GM12873 (cell line): ENCODE results near the gene HOXA10.

Experiments
- CTCF ChIP-seq: IDR thresholded peaks from 2 replicates; pipeline ENCODE4 v1.5.1; 2012; ENCODE audit warnings: low read depth, mild to moderate bottlenecking, moderate library complexity, low read length, control low read depth; ENCODE audit not compliant: insufficient read depth; ENCODE audit errors: missing control alignments

Gene HOXA10

GRCh38 chr7:27177795-27178320 is 3.7 kb upstream of the HOXA10 start:
- TF ChIP-seq CTCF = no peak

- no peak for TF ChIP-seq CTCF
Measured at GRCh38 chr7:27176962-27177794, 3.1 kb upstream of the HOXA10 start.

GRCh38 chr7:27176524-27176845 is 2.4 kb upstream of the HOXA10 start:
- TF ChIP-seq CTCF = no peak

- no peak for TF ChIP-seq CTCF
Measured at GRCh38 chr7:27175626-27176523, 1.8 kb upstream of the HOXA10 start.

- no peak for TF ChIP-seq CTCF
Measured at GRCh38 chr7:27174874-27175625, 930 bp upstream of the HOXA10 start.

GRCh38 chr7:27173511-27173955 is 587 bp downstream of the HOXA10 start:
- no peak for TF ChIP-seq CTCF
